ENCODE data around the gene PSMC3IP. TPM values are rescaled to one million over a fixed set of nuclear protein-coding genes. Genes with fewer than 3 reads are reported as not detected.
"Not testable (repeated sequence)": the region's sequence is repeated elsewhere in the genome, so short reads cannot be mapped to it uniquely, and the experiment has no call there.

The PSMC3IP gene
- polyA plus RNA-seq, 3 donors, result 1.2 TPM; not detected in 2

DNA sequence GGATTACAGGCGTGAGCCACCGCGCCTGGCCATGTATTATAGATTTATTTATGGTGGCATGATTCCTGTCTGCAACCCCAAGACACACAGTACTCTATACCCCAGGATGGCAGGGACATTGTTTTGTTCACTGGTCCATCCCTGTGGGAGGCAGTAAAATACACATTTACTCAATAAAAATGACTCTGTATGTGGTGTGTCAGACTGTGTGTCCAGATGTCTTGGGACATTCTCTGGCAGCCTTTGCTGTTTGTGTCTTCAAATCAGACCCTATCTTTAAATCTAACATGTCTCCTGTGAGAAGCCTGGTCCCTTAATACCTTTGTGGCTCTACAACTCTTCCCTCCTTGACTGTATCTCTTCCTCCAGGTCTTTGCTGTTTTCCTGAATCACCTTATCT is 17.3 kb downstream of the PSMC3IP start:
- H3K79me2 ChIP-seq (ENCODE audit: insufficient read depth, low read length), result peaks cover 29% of the 10 kb centered on the region
- no peaks in the 10 kb centered on the region for H3K27me3 ChIP-seq (ENCODE audit: control insufficient read depth in 2 of 2, insufficient read depth in 2 of 2, low read length in 2 of 2)
- peak overlapping the region in 1 of 7 donors; percentile 55 for H3K27ac Mint-ChIP-seq
- no peaks in the 10 kb centered on the region for H3K9me3 ChIP-seq (replicated peaks in 1 of 2; ENCODE audit: control insufficient read depth in 1 of 2, insufficient read depth in 1 of 2, low read length in 2 of 2)
- H3K27me3 Mint-ChIP-seq (ENCODE audit: low read depth in 3 of 3), result peaks cover 0 to 10% (median 2%) of the 10 kb centered on the region in 3 donors
- H3K9ac ChIP-seq (ENCODE audit: insufficient read depth, low read length, poor library complexity, severe bottlenecking), result no peak overlapping the region
- no peak overlapping the region for H2AFZ ChIP-seq (ENCODE audit: insufficient read depth, low read depth, low read length, poor library complexity, severe bottlenecking)
- H3K9me3 Mint-ChIP-seq, result peaks cover 0 to 3% (median 0%) of the 10 kb centered on the region in 7 donors
- H3K36me3 Mint-ChIP-seq, result peaks cover 16 to 19% of the 10 kb centered on the region in 2 donors
- H4K20me1 ChIP-seq (ENCODE audit: insufficient read depth, low read length), result peaks cover 22% of the 10 kb centered on the region
- H3K4me1 ChIP-seq (ENCODE audit: control insufficient read depth in 1 of 2, insufficient read depth in 2 of 2, low read length in 2 of 2), result peaks cover 26 to 35% of the 10 kb centered on the region in 2 donors
- peaks cover 11 to 16% of the 10 kb centered on the region in 2 donors for H3K36me3 ChIP-seq (replicated peaks in 1 of 2; ENCODE audit: control insufficient read depth in 1 of 2, insufficient read depth in 2 of 2, low read length in 2 of 2)
- no peak overlapping the region for H3K27ac ChIP-seq (ENCODE audit: low read depth in 1 of 2, low read length in 2 of 2)
- H3K4me2 ChIP-seq (replicated peaks; ENCODE audit: extremely low read depth, low read length, poor library complexity, severe bottlenecking), result no peak overlapping the region
- H3K4me3 Mint-ChIP-seq, result no peak overlapping the region
- no peak for DNase-seq
- peaks cover 25% of the 10 kb centered on the region for H3K4me1 Mint-ChIP-seq
- no peak overlapping the region for H3K4me3 ChIP-seq (replicated peaks in 1 of 3; ENCODE audit: low read depth in 2 of 3, low read length in 3 of 3)
- intact Hi-C loops (cut with micrococcal nuclease), result no loop called here
- TF ChIP-seq, protein P1, sequence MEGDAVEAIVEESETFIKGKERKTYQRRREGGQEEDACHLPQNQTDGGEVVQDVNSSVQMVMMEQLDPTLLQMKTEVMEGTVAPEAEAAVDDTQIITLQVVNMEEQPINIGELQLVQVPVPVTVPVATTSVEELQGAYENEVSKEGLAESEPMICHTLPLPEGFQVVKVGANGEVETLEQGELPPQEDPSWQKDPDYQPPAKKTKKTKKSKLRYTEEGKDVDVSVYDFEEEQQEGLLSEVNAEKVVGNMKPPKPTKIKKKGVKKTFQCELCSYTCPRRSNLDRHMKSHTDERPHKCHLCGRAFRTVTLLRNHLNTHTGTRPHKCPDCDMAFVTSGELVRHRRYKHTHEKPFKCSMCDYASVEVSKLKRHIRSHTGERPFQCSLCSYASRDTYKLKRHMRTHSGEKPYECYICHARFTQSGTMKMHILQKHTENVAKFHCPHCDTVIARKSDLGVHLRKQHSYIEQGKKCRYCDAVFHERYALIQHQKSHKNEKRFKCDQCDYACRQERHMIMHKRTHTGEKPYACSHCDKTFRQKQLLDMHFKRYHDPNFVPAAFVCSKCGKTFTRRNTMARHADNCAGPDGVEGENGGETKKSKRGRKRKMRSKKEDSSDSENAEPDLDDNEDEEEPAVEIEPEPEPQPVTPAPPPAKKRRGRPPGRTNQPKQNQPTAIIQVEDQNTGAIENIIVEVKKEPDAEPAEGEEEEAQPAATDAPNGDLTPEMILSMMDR (IDR thresholded peaks at IDR 0.05), result no peak
- WGBS (ENCODE audit: insufficient coverage), result no CpG with 5 or more reads among the region's 3 CpGs

DNA sequence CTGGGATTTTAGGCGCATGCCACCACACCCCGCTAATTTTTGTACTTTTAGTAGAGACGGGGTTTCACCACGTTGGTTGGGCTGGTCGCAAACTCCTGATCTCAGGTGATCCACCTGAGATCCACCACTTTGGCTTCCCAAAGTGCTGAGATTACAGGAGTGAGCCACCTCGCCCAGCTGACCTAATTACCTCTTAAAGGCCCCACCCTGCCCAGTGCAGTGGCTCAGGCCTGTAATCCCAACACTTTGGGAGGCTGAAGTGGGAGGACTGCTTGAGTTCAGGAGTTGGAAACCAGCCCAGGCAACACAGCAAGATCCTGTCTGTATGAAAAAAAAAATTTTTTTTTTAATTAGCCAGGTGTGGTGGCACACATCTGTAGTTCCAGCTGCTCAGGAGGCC is 18.5 kb downstream of the PSMC3IP start:
- no peak overlapping the region for H3K4me2 ChIP-seq (replicated peaks; ENCODE audit: extremely low read depth, low read length, poor library complexity, severe bottlenecking)
- intact Hi-C loops (cut with micrococcal nuclease), result no loop called here
- TF ChIP-seq, protein P1 (IDR thresholded peaks at IDR 0.05), result no peak
- H3K36me3 ChIP-seq (replicated peaks in 1 of 2; ENCODE audit: control insufficient read depth in 1 of 2, insufficient read depth in 2 of 2, low read length in 2 of 2), result peaks cover 0 to 4% of the 10 kb centered on the region in 2 donors
- Mint-ChIP-seq H3K4me3 (no peak overlapping the region), H3K27me3 (ENCODE audit: low read depth in 3 of 3) (peaks cover 0 to 10% (median 2%) of the 10 kb centered on the region in 3 donors), H3K4me1 (peaks cover 30% of the 10 kb centered on the region), H3K9me3 (peaks cover 0 to 3% (median 0%) of the 10 kb centered on the region in 7 donors), H3K36me3 (peaks cover 6 to 7% of the 10 kb centered on the region in 2 donors), H3K27ac (peak overlapping the region in 1 of 7 donors; percentile 28)
- no peak overlapping the region for H3K9ac ChIP-seq (ENCODE audit: insufficient read depth, low read length, poor library complexity, severe bottlenecking)
- peaks cover 33 to 41% of the 10 kb centered on the region in 2 donors for H3K4me1 ChIP-seq (ENCODE audit: control insufficient read depth in 1 of 2, insufficient read depth in 2 of 2, low read length in 2 of 2)
- 96% methylated on average over 5 of the region's 6 CpGs for WGBS (ENCODE audit: insufficient coverage)
- no peak for DNase-seq
- H4K20me1 ChIP-seq (ENCODE audit: insufficient read depth, low read length), result peaks cover 20% of the 10 kb centered on the region
- H3K27ac ChIP-seq (ENCODE audit: low read depth in 1 of 2, low read length in 2 of 2), result no peak overlapping the region
- no peak overlapping the region for H2AFZ ChIP-seq (ENCODE audit: insufficient read depth, low read depth, low read length, poor library complexity, severe bottlenecking)
- no peak overlapping the region for H3K4me3 ChIP-seq (replicated peaks in 1 of 3; ENCODE audit: low read depth in 2 of 3, low read length in 3 of 3)
- peaks cover 30% of the 10 kb centered on the region for H3K79me2 ChIP-seq (ENCODE audit: insufficient read depth, low read length)
- H3K9me3 ChIP-seq (replicated peaks in 1 of 2; ENCODE audit: control insufficient read depth in 1 of 2, insufficient read depth in 1 of 2, low read length in 2 of 2), result no peaks in the 10 kb centered on the region
- no peaks in the 10 kb centered on the region for H3K27me3 ChIP-seq (ENCODE audit: control insufficient read depth in 2 of 2, insufficient read depth in 2 of 2, low read length in 2 of 2)

DNA sequence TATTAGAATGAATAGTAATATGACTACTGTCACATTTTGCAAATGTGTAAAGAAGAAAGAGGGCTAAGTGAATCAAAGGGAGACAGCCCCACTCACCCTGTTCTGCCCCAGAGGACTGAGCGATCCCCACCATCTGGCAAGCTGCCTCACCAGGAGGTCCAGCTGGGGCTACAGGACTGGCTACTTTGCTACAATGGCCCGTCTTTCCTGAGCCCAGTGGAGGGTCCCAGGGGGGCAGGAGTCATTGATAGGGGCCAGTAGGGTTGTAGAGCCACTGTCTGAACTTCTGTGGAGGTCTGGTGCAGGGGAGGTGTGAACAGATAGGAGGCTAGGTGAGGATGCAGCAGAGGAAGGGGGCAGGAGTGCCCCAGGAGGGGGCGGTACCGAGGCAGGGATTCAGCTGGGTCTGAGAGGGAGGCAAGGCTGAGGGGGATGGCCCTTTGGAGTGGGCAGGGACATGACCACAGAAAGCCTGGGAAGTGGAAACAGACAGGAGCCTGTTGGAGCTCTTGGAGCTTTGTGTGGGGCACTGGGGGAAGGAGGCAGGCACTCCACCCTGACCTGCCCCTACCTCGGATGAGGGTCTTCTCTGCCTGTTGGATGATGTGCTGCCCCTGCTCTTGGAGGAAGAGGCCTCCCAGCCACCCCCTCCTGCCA is 21.4 kb downstream of the PSMC3IP start:
- Histone ChIP-seq H3K4me1 (ENCODE audit: control insufficient read depth in 1 of 2, insufficient read depth in 2 of 2, low read length in 2 of 2) (peaks cover 18 to 22% of the 10 kb centered on the region in 2 donors), H3K79me2 (ENCODE audit: insufficient read depth, low read length) (peaks cover 11% of the 10 kb centered on the region)
- H3K36me3 ChIP-seq (replicated peaks in 1 of 2; ENCODE audit: control insufficient read depth in 1 of 2, insufficient read depth in 2 of 2, low read length in 2 of 2); H3K27me3 Mint-ChIP-seq (ENCODE audit: low read depth in 3 of 3); H3K9me3 ChIP-seq (replicated peaks in 1 of 2; ENCODE audit: control insufficient read depth in 1 of 2, insufficient read depth in 1 of 2, low read length in 2 of 2); DNase-seq; H2AFZ ChIP-seq (ENCODE audit: insufficient read depth, low read depth, low read length, poor library complexity, severe bottlenecking); H3K9me3 Mint-ChIP-seq; H3K4me2 ChIP-seq (replicated peaks; ENCODE audit: extremely low read depth, low read length, poor library complexity, severe bottlenecking); H3K9ac ChIP-seq (ENCODE audit: insufficient read depth, low read length, poor library complexity, severe bottlenecking); intact Hi-C loops (cut with micrococcal nuclease); H3K36me3 Mint-ChIP-seq; H3K4me3 Mint-ChIP-seq; H3K4me3 ChIP-seq (replicated peaks in 1 of 3; ENCODE audit: low read depth in 2 of 3, low read length in 3 of 3); H3K27ac Mint-ChIP-seq; H3K27me3 ChIP-seq (ENCODE audit: control insufficient read depth in 2 of 2, insufficient read depth in 2 of 2, low read length in 2 of 2); H4K20me1 ChIP-seq (ENCODE audit: insufficient read depth, low read length); H3K27ac ChIP-seq (ENCODE audit: low read depth in 1 of 2, low read length in 2 of 2): not testable (repeated sequence)
- H3K4me1 Mint-ChIP-seq, result peaks cover 25% of the 10 kb centered on the region
- WGBS (ENCODE audit: insufficient coverage), result 53% methylated on average over 4 of the region's 5 CpGs

Data from CD14-positive monocyte (primary cell).